Measurements from ENCODE around the gene CDYL2.

DNA sequence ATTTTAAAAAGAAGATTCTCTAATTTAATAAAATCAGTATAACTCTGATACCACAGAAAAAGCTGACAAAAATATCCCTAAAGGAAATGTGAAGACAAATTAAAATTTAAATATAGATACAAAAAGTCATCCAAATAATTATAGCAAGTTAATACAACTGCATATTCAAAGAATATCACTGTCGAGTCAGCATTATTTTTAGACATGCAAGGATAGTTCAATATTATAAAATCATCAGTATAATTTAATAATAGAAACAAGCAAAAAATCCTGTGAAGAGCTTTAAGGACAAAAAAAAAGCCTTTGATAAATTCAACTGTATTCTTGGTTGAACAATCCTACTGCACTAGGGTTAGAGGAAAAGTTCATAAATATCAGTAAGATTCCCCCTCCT, 21.0 kb upstream of the CDYL2 start:
- TF ChIP-seq, protein P1, sequence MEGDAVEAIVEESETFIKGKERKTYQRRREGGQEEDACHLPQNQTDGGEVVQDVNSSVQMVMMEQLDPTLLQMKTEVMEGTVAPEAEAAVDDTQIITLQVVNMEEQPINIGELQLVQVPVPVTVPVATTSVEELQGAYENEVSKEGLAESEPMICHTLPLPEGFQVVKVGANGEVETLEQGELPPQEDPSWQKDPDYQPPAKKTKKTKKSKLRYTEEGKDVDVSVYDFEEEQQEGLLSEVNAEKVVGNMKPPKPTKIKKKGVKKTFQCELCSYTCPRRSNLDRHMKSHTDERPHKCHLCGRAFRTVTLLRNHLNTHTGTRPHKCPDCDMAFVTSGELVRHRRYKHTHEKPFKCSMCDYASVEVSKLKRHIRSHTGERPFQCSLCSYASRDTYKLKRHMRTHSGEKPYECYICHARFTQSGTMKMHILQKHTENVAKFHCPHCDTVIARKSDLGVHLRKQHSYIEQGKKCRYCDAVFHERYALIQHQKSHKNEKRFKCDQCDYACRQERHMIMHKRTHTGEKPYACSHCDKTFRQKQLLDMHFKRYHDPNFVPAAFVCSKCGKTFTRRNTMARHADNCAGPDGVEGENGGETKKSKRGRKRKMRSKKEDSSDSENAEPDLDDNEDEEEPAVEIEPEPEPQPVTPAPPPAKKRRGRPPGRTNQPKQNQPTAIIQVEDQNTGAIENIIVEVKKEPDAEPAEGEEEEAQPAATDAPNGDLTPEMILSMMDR (IDR thresholded peaks at IDR 0.05 in 4 of 5, conservative IDR thresholded peaks at IDR 0.05 in 1 of 5), result no peak
- no peak for TF ChIP-seq POLR2A (IDR thresholded peaks at IDR 0.05)
